HEK293 (cell line): ENCODE results near the gene GOLT1A.
A peak's percentile ranks its signal among the peaks of the same experiment; 100 is the strongest.

Experiments used
- CTCF ChIA-PET: fragments of 350-600 bp; formaldehyde crosslinking; extraction: SDS; loops from one replicate; lab custom pipeline; 2021; ENCODE audit warnings: antibody characterized with exemption; lab: Yijun Ruan, JAX
- POLR2A ChIA-PET: fragments of 300-600 bp; formaldehyde crosslinking; extraction: SDS; loops from one replicate; lab custom pipeline; 2020; ENCODE audit warnings: antibody characterized with exemption, inconsistent platforms; lab: Yijun Ruan, JAX
- H3K27ac ChIP-seq: fragments of 200-500 bp; sonication (Bioruptor generic); 2 replicates; pipeline ENCODE4 v1.5.1; 2014; ENCODE audit warnings: low read depth, low read length, control low read depth, inconsistent platforms; ENCODE audit errors: extremely low read depth
- H3K36me3 ChIP-seq, 2 experiments: fragments of 200-500 bp in 1 of 2; sonication (Bioruptor generic) in 1 of 2; 1 replicate in 1 of 2; 2 replicates in 1 of 2; pipeline ENCODE4 v1.5.1; 2014 to 2017; ENCODE audit warnings: inconsistent platforms in 2 of 2, low read length in 2 of 2; ENCODE audit not compliant: control insufficient read depth in 2 of 2, insufficient read depth in 1 of 2
- H3K4me1 ChIP-seq: fragments of 200-500 bp; sonication (Bioruptor generic); 2 replicates; pipeline ENCODE4 v1.5.1; 2014; ENCODE audit warnings: mild to moderate bottlenecking, low read length, inconsistent platforms; ENCODE audit not compliant: control insufficient read depth, insufficient read depth
- H3K4me3 ChIP-seq: 2 replicates; pipeline ENCODE4 v1.5.1; 2011; ENCODE audit warnings: low read depth, mild to moderate bottlenecking, control low read depth, low read length, moderate library complexity
- H3K9me3 ChIP-seq: fragments of 200-500 bp; sonication (Bioruptor generic); 2 replicates; pipeline ENCODE4 v1.5.1; 2014; ENCODE audit warnings: low read depth, low read length, inconsistent platforms; ENCODE audit not compliant: control insufficient read depth, insufficient read depth
- EGR2 ChIP-seq: fragments of 450-650 bp; formaldehyde crosslinking; IDR thresholded peaks from 2 replicates; pipeline ENCODE4 v1.5.1; 2016; ENCODE audit warnings: low read depth, missing biosample characterization, missing genetic modification characterization
- GLIS1 ChIP-seq: fragments of 450-650 bp; formaldehyde crosslinking; IDR thresholded peaks from 2 replicates; pipeline ENCODE4 v1.5.1; 2016; ENCODE audit warnings: missing biosample characterization, missing genetic modification characterization
- KLF1 ChIP-seq: fragments of 450-650 bp; formaldehyde crosslinking; IDR thresholded peaks from 2 replicates; pipeline ENCODE4 v1.5.1; 2016; ENCODE audit warnings: missing biosample characterization, missing genetic modification characterization
- PRDM1 ChIP-seq: fragments of 450-650 bp; formaldehyde crosslinking; IDR thresholded peaks from 2 replicates; pipeline ENCODE4; 2016; ENCODE audit warnings: missing biosample characterization, missing genetic modification characterization
- REPIN1 ChIP-seq: fragments of 450-650 bp; formaldehyde crosslinking; IDR thresholded peaks from 2 replicates; pipeline ENCODE4 v1.5.1; 2017; ENCODE audit warnings: missing biosample characterization, missing genetic modification characterization, low read depth
- SP3 ChIP-seq: fragments of 450-650 bp; formaldehyde crosslinking; IDR thresholded peaks from 2 replicates; pipeline ENCODE4 v1.5.1; 2016; ENCODE audit warnings: missing biosample characterization, missing genetic modification characterization
- ZBTB1 ChIP-seq: fragments of 450-650 bp; formaldehyde crosslinking; IDR thresholded peaks from 2 replicates; pipeline ENCODE4 v1.5.1; 2016; ENCODE audit warnings: missing biosample characterization, missing genetic modification characterization
- ZIC2 ChIP-seq: fragments of 450-650 bp; formaldehyde crosslinking; IDR thresholded peaks from 2 replicates; pipeline ENCODE4 v1.5.1; 2016; ENCODE audit warnings: missing biosample characterization, missing genetic modification characterization
- ZNF184 ChIP-seq: fragments of 450-650 bp; IDR thresholded peaks from 2 replicates; pipeline ENCODE4 v1.5.1; 2018; ENCODE audit warnings: missing biosample characterization, mild to moderate bottlenecking, missing genetic modification characterization
- ZNF404 ChIP-seq: fragments of 450-650 bp; formaldehyde crosslinking; IDR thresholded peaks from 2 replicates; pipeline ENCODE4 v1.5.1; 2017; ENCODE audit warnings: missing biosample characterization, missing genetic modification characterization
- ZNF48 ChIP-seq: fragments of 450-650 bp; formaldehyde crosslinking; IDR thresholded peaks from 2 replicates; pipeline ENCODE4 v1.5.1; 2016; ENCODE audit warnings: missing biosample characterization, missing genetic modification characterization
- ZNF560 ChIP-seq: fragments of 450-650 bp; formaldehyde crosslinking; IDR thresholded peaks from 2 replicates; pipeline ENCODE4 v1.5.1; 2017; ENCODE audit warnings: missing biosample characterization, missing genetic modification characterization, borderline replicate concordance
- ZNF692 ChIP-seq: fragments of 450-650 bp; formaldehyde crosslinking; IDR thresholded peaks from 2 replicates; pipeline ENCODE4 v1.5.1; 2016; ENCODE audit warnings: missing biosample characterization, missing genetic modification characterization
- TF ChIP-seq, protein P1 (sequence below): fragments of 450-650 bp; formaldehyde crosslinking; IDR thresholded peaks from 2 replicates; pipeline ENCODE4 v1.5.1; 2016; ENCODE audit warnings: missing biosample characterization, missing genetic modification characterization
- TF ChIP-seq, protein P2 (sequence below): fragments of 450-650 bp; formaldehyde crosslinking; IDR thresholded peaks from 2 replicates; pipeline ENCODE4 v1.5.1; 2016; ENCODE audit warnings: missing biosample characterization, missing genetic modification characterization
- TF ChIP-seq, protein P3 (sequence below): fragments of 450-650 bp; formaldehyde crosslinking; IDR thresholded peaks from 2 replicates; pipeline ENCODE4 v1.5.1; 2016; ENCODE audit warnings: missing biosample characterization, missing genetic modification characterization

GOLT1A gene

GRCh38 chr1:204260601-204261197 is 46.9 kb upstream of the GOLT1A start (continued):
- TF ChIP-seq, protein P1, sequence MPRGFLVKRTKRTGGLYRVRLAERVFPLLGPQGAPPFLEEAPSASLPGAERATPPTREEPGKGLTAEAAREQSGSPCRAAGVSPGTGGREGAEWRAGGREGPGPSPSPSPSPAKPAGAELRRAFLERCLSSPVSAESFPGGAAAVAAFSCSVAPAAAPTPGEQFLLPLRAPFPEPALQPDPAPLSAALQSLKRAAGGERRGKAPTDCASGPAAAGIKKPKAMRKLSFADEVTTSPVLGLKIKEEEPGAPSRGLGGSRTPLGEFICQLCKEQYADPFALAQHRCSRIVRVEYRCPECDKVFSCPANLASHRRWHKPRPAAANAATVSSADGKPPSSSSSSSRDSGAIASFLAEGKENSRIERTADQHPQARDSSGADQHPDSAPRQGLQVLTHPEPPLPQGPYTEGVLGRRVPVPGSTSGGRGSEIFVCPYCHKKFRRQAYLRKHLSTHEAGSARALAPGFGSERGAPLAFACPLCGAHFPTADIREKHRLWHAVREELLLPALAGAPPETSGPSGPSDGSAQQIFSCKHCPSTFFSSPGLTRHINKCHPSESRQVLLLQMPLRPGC (tag by site-specific recombination): no peak
- TF ChIP-seq, protein P2, sequence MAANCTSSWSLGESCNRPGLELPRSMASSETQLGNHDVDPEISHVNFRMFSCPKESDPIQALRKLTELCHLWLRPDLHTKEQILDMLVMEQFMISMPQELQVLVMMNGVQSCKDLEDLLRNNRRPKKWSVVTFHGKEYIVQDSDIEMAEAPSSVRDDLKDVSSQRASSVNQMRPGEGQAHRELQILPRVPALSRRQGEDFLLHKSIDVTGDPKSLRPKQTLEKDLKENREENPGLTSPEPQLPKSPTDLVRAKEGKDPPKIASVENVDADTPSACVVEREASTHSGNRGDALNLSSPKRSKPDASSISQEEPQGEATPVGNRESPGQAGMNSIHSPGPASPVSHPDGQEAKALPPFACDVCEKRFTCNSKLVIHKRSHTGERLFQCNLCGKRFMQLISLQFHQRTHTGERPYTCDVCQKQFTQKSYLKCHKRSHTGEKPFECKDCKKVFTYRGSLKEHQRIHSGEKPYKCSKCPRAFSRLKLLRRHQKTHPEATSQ (tag by site-specific recombination): no peak
- TF ChIP-seq ZNF48 (tag by site-specific recombination) (no peak), ZNF184 (no peak)

GRCh38 chr1:204259782-204260181 is 46.0 kb upstream of the GOLT1A start:
- peaks cover 7% of the 10 kb centered on the region; the same call in 1 of the 2 replicates for H3K4me1 ChIP-seq
- H3K4me3 ChIP-seq: no peak overlapping the region
- no peak overlapping the region for H3K27ac ChIP-seq
- TF ChIP-seq EGR2 (peak; percentile 65), GLIS1 (tag by site-specific recombination) (peak; percentile 47; the same call in 1 of the 2 replicates), ZIC2 (tag by site-specific recombination) (peak; percentile 84)
- TF ChIP-seq, protein P3, sequence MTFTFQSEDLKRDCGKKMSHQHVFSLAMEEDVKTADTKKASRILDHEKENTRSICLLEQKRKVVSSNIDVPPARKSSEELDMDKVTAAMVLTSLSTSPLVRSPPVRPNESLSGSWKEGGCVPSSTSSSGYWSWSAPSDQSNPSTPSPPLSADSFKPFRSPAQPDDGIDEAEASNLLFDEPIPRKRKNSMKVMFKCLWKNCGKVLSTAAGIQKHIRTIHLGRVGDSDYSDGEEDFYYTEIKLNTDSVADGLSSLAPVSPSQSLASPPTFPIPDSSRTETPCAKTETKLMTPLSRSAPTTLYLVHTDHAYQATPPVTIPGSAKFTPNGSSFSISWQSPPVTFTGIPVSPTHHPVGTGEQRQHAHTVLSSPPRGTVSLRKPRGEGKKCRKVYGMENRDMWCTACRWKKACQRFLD (tag by site-specific recombination): no peak
- CTCF ChIA-PET: interaction anchor here (0.7 to 8.1 kb wide), 7 partner anchors 16 to 102 kb away, joined by 3 to 164 read pairs (median 10); partner anchors contain the start of gene PLEKHA6
- POLR2A ChIA-PET: no interaction called here
- no peaks in the 10 kb centered on the region for H3K9me3 ChIP-seq
- peaks cover 0 to 7% of the 10 kb centered on the region in 2 experiments; a peak in 1 of 3 replicates for H3K36me3 ChIP-seq

- Histone ChIP-seq H3K4me3 (no peak overlapping the region), H3K9me3 (no peaks in the 10 kb centered on the region), H3K4me1 (peaks cover 8% of the 10 kb centered on the region; the same call in 1 of the 2 replicates), H3K36me3 (peaks cover 0 to 7% of the 10 kb centered on the region in 2 experiments; a peak in 1 of 3 replicates), H3K27ac (no peak overlapping the region)
- CTCF ChIA-PET: interaction anchor here (0.5 to 8.1 kb wide), 27 partner anchors 9 to 716 kb away, joined by 3 to 164 read pairs (median 7); partner anchors contain the start of gene PLEKHA6
- POLR2A ChIA-PET: no interaction called here
- TF ChIP-seq ZNF404 (tag by site-specific recombination) (no peak), ZNF560 (no peak), ZNF184 (no peak), ZBTB1 (no peak), SP3 (no peak), ZNF692 (tag by site-specific recombination) (no peak), REPIN1 (tag by site-specific recombination) (no peak), KLF1 (no peak), PRDM1 (tag by site-specific recombination) (no peak)
Observed at GRCh38 chr1:204259196-204259595, 45.4 kb upstream of the GOLT1A start.
